Measurements from ENCODE around the gene LYSMD2.

DNA sequence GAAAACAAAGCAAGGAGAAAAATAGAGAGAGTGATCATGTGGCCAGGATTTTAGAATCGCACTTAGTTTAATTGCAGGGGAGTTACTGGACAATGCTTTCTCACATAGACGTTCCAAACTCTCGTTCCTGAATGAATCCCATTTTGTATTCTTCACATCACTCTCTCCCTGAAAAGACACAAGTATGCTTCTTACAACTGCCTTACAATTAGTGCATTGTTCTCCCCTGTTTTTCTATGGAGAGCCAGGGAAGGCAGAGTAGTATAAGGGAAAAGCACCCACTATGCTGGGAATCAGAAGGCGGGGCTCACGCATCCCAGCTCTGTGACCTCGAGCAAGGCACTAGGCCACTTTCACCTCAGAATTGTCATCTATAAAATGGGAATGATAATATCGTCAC, 28.3 kb upstream of the LYSMD2 start:
- TF ChIP-seq, protein P1, sequence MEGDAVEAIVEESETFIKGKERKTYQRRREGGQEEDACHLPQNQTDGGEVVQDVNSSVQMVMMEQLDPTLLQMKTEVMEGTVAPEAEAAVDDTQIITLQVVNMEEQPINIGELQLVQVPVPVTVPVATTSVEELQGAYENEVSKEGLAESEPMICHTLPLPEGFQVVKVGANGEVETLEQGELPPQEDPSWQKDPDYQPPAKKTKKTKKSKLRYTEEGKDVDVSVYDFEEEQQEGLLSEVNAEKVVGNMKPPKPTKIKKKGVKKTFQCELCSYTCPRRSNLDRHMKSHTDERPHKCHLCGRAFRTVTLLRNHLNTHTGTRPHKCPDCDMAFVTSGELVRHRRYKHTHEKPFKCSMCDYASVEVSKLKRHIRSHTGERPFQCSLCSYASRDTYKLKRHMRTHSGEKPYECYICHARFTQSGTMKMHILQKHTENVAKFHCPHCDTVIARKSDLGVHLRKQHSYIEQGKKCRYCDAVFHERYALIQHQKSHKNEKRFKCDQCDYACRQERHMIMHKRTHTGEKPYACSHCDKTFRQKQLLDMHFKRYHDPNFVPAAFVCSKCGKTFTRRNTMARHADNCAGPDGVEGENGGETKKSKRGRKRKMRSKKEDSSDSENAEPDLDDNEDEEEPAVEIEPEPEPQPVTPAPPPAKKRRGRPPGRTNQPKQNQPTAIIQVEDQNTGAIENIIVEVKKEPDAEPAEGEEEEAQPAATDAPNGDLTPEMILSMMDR (IDR thresholded peaks at IDR 0.05 in 8 of 11, conservative IDR thresholded peaks at IDR 0.05 in 3 of 11), result no peak
- no peak for TF ChIP-seq POLR2AphosphoS5 (IDR thresholded peaks at IDR 0.05)

Measured in spleen (tissue), 7 donors.